Pons (tissue), 1 donor: ENCODE data around the gene CALD1.

Source experiments
- DNase-seq: peaks from one replicate; pipeline ENCODE4 v3.0.0-alpha.2; 2016; ENCODE audit warnings: low spot score

The CALD1 gene

GRCh38 chr7:134761266-134761665, 18.2 kb upstream of the CALD1 start:
- no peak for DNase-seq

- DNase-seq: no peak
Observed at GRCh38 chr7:134763960-134764359, 15.5 kb upstream of the CALD1 start.

GRCh38 chr7:134764365-134764764, 15.1 kb upstream of the CALD1 start:
- DNase-seq: no peak

- no peak for DNase-seq
Observed at GRCh38 chr7:134766779-134767519, 12.5 kb upstream of the CALD1 start.

- DNase-seq: no peak
Observed at GRCh38 chr7:134767520-134768168, 11.8 kb upstream of the CALD1 start.

GRCh38 chr7:134768243-134768642, 11.2 kb upstream of the CALD1 start:
- no peak for DNase-seq

- DNase-seq: no peak
Observed at GRCh38 chr7:134770676-134771075, 8.8 kb upstream of the CALD1 start.

- DNase-seq: no peak
Observed at GRCh38 chr7:134771111-134771510, 8.3 kb upstream of the CALD1 start.

GRCh38 chr7:134771889-134772288, 7.5 kb upstream of the CALD1 start:
- DNase-seq: no peak

GRCh38 chr7:134772401-134772800, 7.0 kb upstream of the CALD1 start:
- no peak for DNase-seq

GRCh38 chr7:134773164-134773563, 6.3 kb upstream of the CALD1 start:
- DNase-seq: no peak

- DNase-seq: no peak
Observed at GRCh38 chr7:134774119-134774518, 5.3 kb upstream of the CALD1 start.

GRCh38 chr7:134777470-134777869, 2.0 kb upstream of the CALD1 start:
- DNase-seq: no peak

- DNase-seq: no peak
Observed at GRCh38 chr7:134777908-134778580, 1.4 kb upstream of the CALD1 start.

GRCh38 chr7:134779741-134780065, 269 bp downstream of the CALD1 start:
- DNase-seq: no peak

- no peak for DNase-seq
Observed at GRCh38 chr7:134780166-134780828, 863 bp downstream of the CALD1 start.

GRCh38 chr7:134781171-134781570, 1.7 kb downstream of the CALD1 start:
- DNase-seq: no peak

GRCh38 chr7:134782121-134782623, 2.7 kb downstream of the CALD1 start:
- no peak for DNase-seq

GRCh38 chr7:134783294-134784069, 4.0 kb downstream of the CALD1 start:
- no peak for DNase-seq

- no peak for DNase-seq
Observed at GRCh38 chr7:134784251-134785049, 5.0 kb downstream of the CALD1 start.

GRCh38 chr7:134785842-134786241, 6.4 kb downstream of the CALD1 start:
- DNase-seq: no peak
